HEK293 (cell line): Measurements from ENCODE around the gene ZFHX3.

Source experiments
- CTCF ChIA-PET: fragments of 350-600 bp; formaldehyde crosslinking; extraction: SDS; loops from one replicate; lab custom pipeline; 2021; ENCODE audit warnings: antibody characterized with exemption; lab: Yijun Ruan, JAX
- POLR2A ChIA-PET: fragments of 300-600 bp; formaldehyde crosslinking; extraction: SDS; loops from one replicate; lab custom pipeline; 2020; ENCODE audit warnings: antibody characterized with exemption, inconsistent platforms; lab: Yijun Ruan, JAX
- H3K27ac ChIP-seq: fragments of 200-500 bp; sonication (Bioruptor generic); 2 replicates; pipeline ENCODE4 v1.5.1; 2014; ENCODE audit warnings: low read depth, low read length, control low read depth, inconsistent platforms; ENCODE audit errors: extremely low read depth
- H3K36me3 ChIP-seq, 2 experiments: fragments of 200-500 bp in 1 of 2; sonication (Bioruptor generic) in 1 of 2; 1 replicate in 1 of 2; 2 replicates in 1 of 2; pipeline ENCODE4 v1.5.1; 2014 to 2017; ENCODE audit warnings: inconsistent platforms in 2 of 2, low read length in 2 of 2; ENCODE audit not compliant: control insufficient read depth in 2 of 2, insufficient read depth in 1 of 2
- H3K4me1 ChIP-seq: fragments of 200-500 bp; sonication (Bioruptor generic); 2 replicates; pipeline ENCODE4 v1.5.1; 2014; ENCODE audit warnings: mild to moderate bottlenecking, low read length, inconsistent platforms; ENCODE audit not compliant: control insufficient read depth, insufficient read depth
- H3K4me3 ChIP-seq: 2 replicates; pipeline ENCODE4 v1.5.1; 2011; ENCODE audit warnings: low read depth, mild to moderate bottlenecking, control low read depth, low read length, moderate library complexity
- H3K9me3 ChIP-seq: fragments of 200-500 bp; sonication (Bioruptor generic); 2 replicates; pipeline ENCODE4 v1.5.1; 2014; ENCODE audit warnings: low read depth, low read length, inconsistent platforms; ENCODE audit not compliant: control insufficient read depth, insufficient read depth
- GLIS2 ChIP-seq: fragments of 450-650 bp; formaldehyde crosslinking; IDR thresholded peaks from 2 replicates; pipeline ENCODE4 v1.5.1; 2016; ENCODE audit warnings: missing biosample characterization, missing genetic modification characterization
- IKZF3 ChIP-seq: fragments of 450-650 bp; IDR thresholded peaks from 2 replicates; pipeline ENCODE4 v1.5.0; 2018; ENCODE audit warnings: missing biosample characterization, mild to moderate bottlenecking, missing genetic modification characterization, moderate library complexity
- MZF1 ChIP-seq: fragments of 450-650 bp; formaldehyde crosslinking; IDR thresholded peaks from 2 replicates; pipeline ENCODE4 v1.5.1; 2017; ENCODE audit warnings: missing biosample characterization, missing genetic modification characterization, borderline replicate concordance
- SALL2 ChIP-seq: fragments of 450-650 bp; formaldehyde crosslinking; IDR thresholded peaks from 2 replicates; pipeline ENCODE4 v1.5.0; 2017; ENCODE audit warnings: missing biosample characterization, mild to moderate bottlenecking, missing genetic modification characterization, borderline replicate concordance
- WT1 ChIP-seq: fragments of 450-650 bp; formaldehyde crosslinking; IDR thresholded peaks from 2 replicates; pipeline ENCODE4 v1.5.1; 2016; ENCODE audit warnings: missing biosample characterization, missing genetic modification characterization
- ZNF157 ChIP-seq: fragments of 450-650 bp; formaldehyde crosslinking; IDR thresholded peaks from 2 replicates; pipeline ENCODE4 v1.5.1; 2016; ENCODE audit warnings: missing biosample characterization, missing genetic modification characterization
- ZNF518A ChIP-seq: fragments of 450-650 bp; formaldehyde crosslinking; conservative IDR thresholded peaks from 2 replicates; pipeline ENCODE4 v1.5.1; 2016; ENCODE audit warnings: low read depth, missing biosample characterization, missing genetic modification characterization
- ZNF629 ChIP-seq: fragments of 450-650 bp; formaldehyde crosslinking; IDR thresholded peaks from 2 replicates; pipeline ENCODE4 v1.5.1; 2017; ENCODE audit warnings: missing biosample characterization, missing genetic modification characterization
- ZNF830 ChIP-seq: fragments of 450-650 bp; IDR thresholded peaks from 2 replicates; pipeline ENCODE4 v1.5.0; 2018; ENCODE audit warnings: missing biosample characterization, missing genetic modification characterization, low read depth, mild to moderate bottlenecking, moderate library complexity
- ZSCAN18 ChIP-seq: fragments of 450-650 bp; formaldehyde crosslinking; IDR thresholded peaks from 2 replicates; pipeline ENCODE4 v1.5.1; 2016; ENCODE audit warnings: missing biosample characterization, missing genetic modification characterization
- TF ChIP-seq, protein P1 (sequence below): fragments of 450-650 bp; formaldehyde crosslinking; IDR thresholded peaks from 2 replicates; pipeline ENCODE4 v1.5.1; 2016; ENCODE audit warnings: missing biosample characterization, missing genetic modification characterization
- TF ChIP-seq, protein P2 (sequence below): fragments of 450-650 bp; formaldehyde crosslinking; IDR thresholded peaks from 2 replicates; pipeline ENCODE4 v1.5.1; 2016; ENCODE audit warnings: missing biosample characterization, missing genetic modification characterization
- TF ChIP-seq, protein P3 (sequence below): fragments of 450-650 bp; formaldehyde crosslinking; IDR thresholded peaks from 2 replicates; pipeline ENCODE4 v1.5.1; 2017; ENCODE audit warnings: missing biosample characterization, missing genetic modification characterization
- TF ChIP-seq, protein P4 (sequence below): fragments of 450-650 bp; formaldehyde crosslinking; IDR thresholded peaks from 2 replicates; pipeline ENCODE4 v1.5.1; 2016; ENCODE audit warnings: missing biosample characterization, missing genetic modification characterization

Gene ZFHX3

DNA sequence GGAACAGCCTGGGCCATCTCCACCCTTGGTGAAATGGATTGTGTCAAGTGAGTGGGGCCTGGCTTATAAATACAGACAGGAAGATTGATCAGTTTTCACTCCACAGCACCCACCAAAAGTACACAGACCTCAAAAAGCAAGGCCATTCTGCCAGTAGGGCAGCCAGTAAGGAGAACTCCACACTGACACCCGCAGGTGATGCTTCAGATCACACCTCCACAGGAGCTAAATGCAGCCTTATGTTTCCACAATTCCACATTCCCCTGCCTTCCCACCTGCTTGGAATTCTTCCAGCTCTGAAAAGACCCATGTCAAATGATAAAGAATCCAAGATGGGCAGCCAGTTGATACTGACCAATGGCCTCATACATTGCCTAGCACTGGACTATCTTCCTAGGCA lies 191.1 kb downstream of the ZFHX3 start:
- TF ChIP-seq, protein P1, sequence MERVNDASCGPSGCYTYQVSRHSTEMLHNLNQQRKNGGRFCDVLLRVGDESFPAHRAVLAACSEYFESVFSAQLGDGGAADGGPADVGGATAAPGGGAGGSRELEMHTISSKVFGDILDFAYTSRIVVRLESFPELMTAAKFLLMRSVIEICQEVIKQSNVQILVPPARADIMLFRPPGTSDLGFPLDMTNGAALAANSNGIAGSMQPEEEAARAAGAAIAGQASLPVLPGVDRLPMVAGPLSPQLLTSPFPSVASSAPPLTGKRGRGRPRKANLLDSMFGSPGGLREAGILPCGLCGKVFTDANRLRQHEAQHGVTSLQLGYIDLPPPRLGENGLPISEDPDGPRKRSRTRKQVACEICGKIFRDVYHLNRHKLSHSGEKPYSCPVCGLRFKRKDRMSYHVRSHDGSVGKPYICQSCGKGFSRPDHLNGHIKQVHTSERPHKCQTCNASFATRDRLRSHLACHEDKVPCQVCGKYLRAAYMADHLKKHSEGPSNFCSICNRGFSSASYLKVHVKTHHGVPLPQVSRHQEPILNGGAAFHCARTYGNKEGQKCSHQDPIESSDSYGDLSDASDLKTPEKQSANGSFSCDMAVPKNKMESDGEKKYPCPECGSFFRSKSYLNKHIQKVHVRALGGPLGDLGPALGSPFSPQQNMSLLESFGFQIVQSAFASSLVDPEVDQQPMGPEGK (tag by site-specific recombination) = no peak
- TF ChIP-seq MZF1 (tag by site-specific recombination) = no peak
- peak; percentile 43; the same call in 1 of the 2 replicates for TF ChIP-seq IKZF3
- no peak for TF ChIP-seq ZNF629 (tag by site-specific recombination)
- TF ChIP-seq, protein P2, sequence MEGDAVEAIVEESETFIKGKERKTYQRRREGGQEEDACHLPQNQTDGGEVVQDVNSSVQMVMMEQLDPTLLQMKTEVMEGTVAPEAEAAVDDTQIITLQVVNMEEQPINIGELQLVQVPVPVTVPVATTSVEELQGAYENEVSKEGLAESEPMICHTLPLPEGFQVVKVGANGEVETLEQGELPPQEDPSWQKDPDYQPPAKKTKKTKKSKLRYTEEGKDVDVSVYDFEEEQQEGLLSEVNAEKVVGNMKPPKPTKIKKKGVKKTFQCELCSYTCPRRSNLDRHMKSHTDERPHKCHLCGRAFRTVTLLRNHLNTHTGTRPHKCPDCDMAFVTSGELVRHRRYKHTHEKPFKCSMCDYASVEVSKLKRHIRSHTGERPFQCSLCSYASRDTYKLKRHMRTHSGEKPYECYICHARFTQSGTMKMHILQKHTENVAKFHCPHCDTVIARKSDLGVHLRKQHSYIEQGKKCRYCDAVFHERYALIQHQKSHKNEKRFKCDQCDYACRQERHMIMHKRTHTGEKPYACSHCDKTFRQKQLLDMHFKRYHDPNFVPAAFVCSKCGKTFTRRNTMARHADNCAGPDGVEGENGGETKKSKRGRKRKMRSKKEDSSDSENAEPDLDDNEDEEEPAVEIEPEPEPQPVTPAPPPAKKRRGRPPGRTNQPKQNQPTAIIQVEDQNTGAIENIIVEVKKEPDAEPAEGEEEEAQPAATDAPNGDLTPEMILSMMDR (tag by site-specific recombination) = peak; percentile 45; the same call in 1 of the 2 replicates
- no peak overlapping the region for H3K27ac ChIP-seq
- H3K9me3 ChIP-seq = no peaks in the 10 kb centered on the region
- no peaks in the 10 kb centered on the region for H3K4me1 ChIP-seq
- H3K4me3 ChIP-seq = no peak overlapping the region
- H3K36me3 ChIP-seq = no peaks in the 10 kb centered on the region
- ChIA-PET CTCF (interaction anchor here (0.7 to 2.5 kb wide), 14 partner anchors 10 to 615 kb away, joined by 3 to 21 read pairs (median 4); no protein-coding TSS in a partner anchor), POLR2A (interaction anchor here (0.6 kb wide), 1 partner anchor 196 kb away, joined by 3 read pairs; no protein-coding TSS in a partner anchor)

DNA sequence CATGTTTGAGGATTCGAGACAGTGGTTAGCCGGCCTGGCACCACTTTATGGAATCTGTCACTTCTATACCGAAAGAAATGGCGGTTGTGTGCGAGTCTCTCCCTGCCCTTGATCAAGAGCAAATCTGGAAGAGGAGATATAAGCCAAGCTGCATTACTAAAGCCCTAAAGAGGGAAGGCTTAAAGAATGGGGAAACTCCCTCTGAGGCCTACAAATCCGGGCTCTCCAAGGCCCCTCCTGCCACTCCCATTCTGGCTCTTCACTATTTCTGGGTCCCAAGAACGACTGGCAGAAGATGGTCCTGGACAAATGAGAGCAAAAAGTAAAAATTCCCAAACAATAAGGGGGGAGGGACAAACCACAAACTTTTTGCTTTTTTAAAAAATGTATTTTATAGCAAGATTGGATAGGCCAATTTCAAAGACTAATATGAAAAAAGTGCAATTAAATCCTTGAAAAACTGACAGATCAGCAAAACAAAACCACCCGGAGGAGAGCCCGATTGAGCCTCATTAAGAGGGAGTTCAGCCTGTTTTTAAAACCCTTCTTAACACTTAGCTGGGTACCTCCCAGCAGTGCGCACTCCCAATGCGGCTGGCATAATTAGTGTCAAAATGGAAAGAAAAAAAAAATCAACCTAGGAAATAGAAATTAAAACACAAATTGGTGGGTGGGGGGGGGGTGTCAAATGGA lies 193.5 kb downstream of the ZFHX3 start:
- no peaks in the 10 kb centered on the region for H3K9me3 ChIP-seq
- H3K27ac ChIP-seq = no peak overlapping the region
- ChIA-PET POLR2A (no interaction called here), CTCF (interaction anchor here (0.6 to 0.7 kb wide), 2 partner anchors 153 to 172 kb away, joined by 3 to 7 read pairs; no protein-coding TSS in a partner anchor)
- H3K4me3 ChIP-seq = no peak overlapping the region
- H3K36me3 ChIP-seq = no peaks in the 10 kb centered on the region
- TF ChIP-seq ZNF830 (tag by site-specific recombination) = no peak
- TF ChIP-seq ZNF157 (tag by site-specific recombination) = no peak
- no peak for TF ChIP-seq ZNF518A (tag by site-specific recombination)
- no peak for TF ChIP-seq GLIS2
- H3K4me1 ChIP-seq = no peaks in the 10 kb centered on the region; the same call in 1 of the 2 replicates

DNA sequence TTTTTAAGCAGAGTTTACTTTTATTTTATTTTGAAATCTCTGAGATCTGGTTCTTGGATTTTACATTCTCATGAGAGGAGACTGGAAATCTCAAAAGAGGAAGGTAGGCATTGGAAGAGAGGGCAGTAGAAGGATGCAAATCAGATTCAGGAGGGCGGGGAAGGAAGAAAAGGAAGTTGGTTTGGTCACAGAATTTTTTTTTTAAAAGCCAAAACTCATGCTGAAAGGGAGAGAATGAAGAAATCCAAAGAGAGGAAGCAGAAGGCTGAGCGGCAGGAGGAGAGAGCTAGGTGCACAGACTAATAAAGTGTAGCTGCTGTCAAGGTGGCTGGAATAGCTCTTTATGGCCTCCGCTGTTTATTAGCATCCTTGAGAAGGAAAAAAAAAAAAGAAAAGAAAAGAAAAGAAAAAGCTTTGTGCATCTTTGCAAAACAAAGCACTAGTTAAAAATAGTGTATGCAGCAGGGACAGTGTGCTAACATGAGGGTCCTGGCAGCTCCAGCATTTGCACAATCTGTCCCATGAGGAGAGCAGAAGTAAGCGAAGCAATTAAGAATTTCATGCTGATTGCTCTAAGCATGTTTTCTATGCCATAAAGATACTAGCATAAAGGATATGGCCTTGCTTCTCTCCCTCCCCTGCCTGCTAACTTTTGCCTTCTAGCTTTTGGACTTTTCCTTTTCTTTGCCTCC lies 194.2 kb downstream of the ZFHX3 start:
- ChIA-PET POLR2A (no interaction called here), CTCF (interaction anchor here (0.5 to 1.2 kb wide), 2 partner anchors 21 to 80 kb away, joined by 3 to 5 read pairs; no protein-coding TSS in a partner anchor)
- Histone ChIP-seq H3K4me1 (peaks cover 4% of the 10 kb centered on the region; the same call in 1 of the 2 replicates), H3K4me3 (no peak overlapping the region), H3K9me3 (no peaks in the 10 kb centered on the region), H3K27ac (no peak overlapping the region), H3K36me3 (no peaks in the 10 kb centered on the region)
- TF ChIP-seq, protein P3, sequence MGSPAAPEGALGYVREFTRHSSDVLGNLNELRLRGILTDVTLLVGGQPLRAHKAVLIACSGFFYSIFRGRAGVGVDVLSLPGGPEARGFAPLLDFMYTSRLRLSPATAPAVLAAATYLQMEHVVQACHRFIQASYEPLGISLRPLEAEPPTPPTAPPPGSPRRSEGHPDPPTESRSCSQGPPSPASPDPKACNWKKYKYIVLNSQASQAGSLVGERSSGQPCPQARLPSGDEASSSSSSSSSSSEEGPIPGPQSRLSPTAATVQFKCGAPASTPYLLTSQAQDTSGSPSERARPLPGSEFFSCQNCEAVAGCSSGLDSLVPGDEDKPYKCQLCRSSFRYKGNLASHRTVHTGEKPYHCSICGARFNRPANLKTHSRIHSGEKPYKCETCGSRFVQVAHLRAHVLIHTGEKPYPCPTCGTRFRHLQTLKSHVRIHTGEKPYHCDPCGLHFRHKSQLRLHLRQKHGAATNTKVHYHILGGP (tag by site-specific recombination) = no peak
- TF ChIP-seq WT1 = no peak
- TF ChIP-seq SALL2 (tag by site-specific recombination) = no peak
- no peak for TF ChIP-seq ZSCAN18 (tag by site-specific recombination)
- TF ChIP-seq, protein P4, sequence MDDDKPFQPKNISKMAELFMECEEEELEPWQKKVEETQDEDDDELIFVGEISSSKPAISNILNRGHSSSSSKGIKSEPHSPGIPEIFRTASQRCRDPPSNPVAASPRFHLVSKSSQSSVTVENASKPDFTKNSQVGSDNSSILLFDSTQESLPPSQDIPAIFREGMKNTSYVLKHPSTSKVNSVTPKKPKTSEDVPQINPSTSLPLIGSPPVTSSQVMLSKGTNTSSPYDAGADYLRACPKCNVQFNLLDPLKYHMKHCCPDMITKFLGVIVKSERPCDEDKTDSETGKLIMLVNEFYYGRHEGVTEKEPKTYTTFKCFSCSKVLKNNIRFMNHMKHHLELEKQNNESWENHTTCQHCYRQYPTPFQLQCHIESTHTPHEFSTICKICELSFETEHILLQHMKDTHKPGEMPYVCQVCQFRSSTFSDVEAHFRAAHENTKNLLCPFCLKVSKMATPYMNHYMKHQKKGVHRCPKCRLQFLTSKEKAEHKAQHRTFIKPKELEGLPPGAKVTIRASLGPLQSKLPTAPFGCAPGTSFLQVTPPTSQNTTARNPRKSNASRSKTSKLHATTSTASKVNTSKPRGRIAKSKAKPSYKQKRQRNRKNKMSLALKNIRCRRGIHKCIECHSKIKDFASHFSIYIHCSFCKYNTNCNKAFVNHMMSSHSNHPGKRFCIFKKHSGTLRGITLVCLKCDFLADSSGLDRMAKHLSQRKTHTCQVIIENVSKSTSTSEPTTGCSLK (tag by site-specific recombination) = no peak
